ENCODE results near the gene IL5RA.

Gene IL5RA

DNA sequence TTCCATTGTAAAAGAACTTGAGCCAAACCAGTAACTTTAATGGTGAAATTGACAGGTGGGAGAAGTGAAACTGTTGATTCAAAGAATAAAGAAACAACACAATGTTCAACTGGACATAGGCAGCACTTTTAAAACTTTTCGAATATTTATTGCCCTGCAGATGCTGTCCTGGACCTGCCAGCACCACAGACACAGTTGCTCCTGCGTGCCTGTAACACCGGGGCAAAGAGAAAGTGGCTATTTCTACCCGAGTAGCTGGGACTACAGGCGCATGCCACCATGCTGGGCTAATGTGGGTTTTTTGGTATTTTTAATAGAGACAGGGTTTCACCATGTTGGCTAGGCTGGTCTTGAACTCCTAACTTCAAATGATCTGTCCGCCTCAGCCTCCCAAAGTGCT is 7.4 kb downstream of the IL5RA start:
- H3K27me3 ChIP-seq (ENCODE audit: control insufficient read depth, insufficient read depth, low read length) = no peaks in the 10 kb centered on the region
- H3K9ac ChIP-seq (ENCODE audit: low read length) = no peak overlapping the region
- H3K4me3 ChIP-seq (ENCODE audit: low read length) = no peak overlapping the region
- no peaks in the 10 kb centered on the region for H3K36me3 ChIP-seq (ENCODE audit: control insufficient read depth, insufficient read depth, low read length)
- H3K4me1 ChIP-seq (ENCODE audit: control insufficient read depth, insufficient read depth, low read length) = no peaks in the 10 kb centered on the region
- H3K9me3 ChIP-seq (ENCODE audit: control insufficient read depth, low read length) = no peaks in the 10 kb centered on the region

DNA sequence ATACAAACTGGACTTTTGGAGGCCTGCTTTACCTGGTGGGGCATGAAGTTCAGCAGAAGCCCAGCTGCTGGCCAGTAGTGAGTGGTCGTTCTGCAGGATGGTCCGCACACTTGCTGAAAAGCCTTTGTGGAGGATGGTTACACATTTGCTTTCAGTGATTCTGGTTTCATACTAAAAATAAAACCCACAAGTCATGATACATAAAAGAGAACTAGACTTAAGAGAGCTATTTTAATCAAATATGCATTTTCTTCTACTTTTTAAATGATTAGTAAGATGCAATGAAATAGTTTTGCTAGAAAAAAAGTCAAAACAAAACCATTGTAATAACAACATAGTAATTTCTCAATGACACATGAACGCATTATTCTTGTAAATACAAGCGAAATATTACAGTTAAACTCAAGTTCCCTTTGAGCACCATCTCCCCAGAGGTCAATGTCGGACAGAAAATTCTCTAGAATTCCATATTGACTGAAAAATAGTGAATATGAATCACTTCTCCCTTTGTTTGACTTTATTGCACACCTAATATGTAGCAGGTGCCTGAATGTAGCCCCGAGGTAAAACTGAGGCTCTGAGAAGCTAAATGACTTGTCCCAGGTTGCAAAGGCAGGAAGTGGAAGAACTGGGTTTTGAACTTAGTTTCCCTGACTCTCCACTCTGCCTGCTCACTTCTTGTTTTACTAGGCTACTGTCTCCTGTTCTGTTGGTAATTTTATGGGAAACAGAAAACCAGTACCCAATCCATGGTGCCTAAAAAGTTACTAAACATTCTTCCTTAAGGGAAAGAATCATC is 8.3 kb downstream of the IL5RA start:
- no peak overlapping the region for H3K9ac ChIP-seq (ENCODE audit: low read length)
- H3K9me3 ChIP-seq (ENCODE audit: control insufficient read depth, low read length) = no peaks in the 10 kb centered on the region
- H3K4me3 ChIP-seq (ENCODE audit: low read length) = no peak overlapping the region
- no peaks in the 10 kb centered on the region for H3K36me3 ChIP-seq (ENCODE audit: control insufficient read depth, insufficient read depth, low read length)
- no peaks in the 10 kb centered on the region for H3K27me3 ChIP-seq (ENCODE audit: control insufficient read depth, insufficient read depth, low read length)
- no peaks in the 10 kb centered on the region for H3K4me1 ChIP-seq (ENCODE audit: control insufficient read depth, insufficient read depth, low read length)

DNA sequence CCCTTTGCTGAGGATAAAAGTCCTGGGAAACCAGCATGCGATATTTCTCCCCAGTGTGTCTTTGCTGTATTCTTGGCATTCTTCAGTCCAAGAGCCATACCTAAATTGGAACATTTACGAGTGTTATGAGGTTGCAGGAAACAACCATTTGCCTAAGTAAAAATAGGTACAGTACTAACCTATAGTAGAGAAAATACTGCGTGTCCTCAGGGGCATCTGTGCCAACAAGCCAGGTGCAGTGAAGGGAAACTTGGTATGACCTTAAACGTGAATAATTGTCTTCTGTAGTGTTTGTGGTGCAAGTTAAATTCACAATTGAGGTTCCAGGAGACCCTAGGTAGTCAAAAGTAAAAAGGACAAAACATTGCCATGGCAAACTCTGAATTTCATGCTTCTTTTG is 12.2 kb downstream of the IL5RA start:
- no peaks in the 10 kb centered on the region for H3K9me3 ChIP-seq (ENCODE audit: control insufficient read depth, low read length)
- no peak overlapping the region for H3K4me3 ChIP-seq (ENCODE audit: low read length)
- no peak overlapping the region for H3K9ac ChIP-seq (ENCODE audit: low read length)
- H3K4me1 ChIP-seq (ENCODE audit: control insufficient read depth, insufficient read depth, low read length) = no peaks in the 10 kb centered on the region
- no peaks in the 10 kb centered on the region for H3K27me3 ChIP-seq (ENCODE audit: control insufficient read depth, insufficient read depth, low read length)
- H3K36me3 ChIP-seq (ENCODE audit: control insufficient read depth, insufficient read depth, low read length) = no peaks in the 10 kb centered on the region

DNA sequence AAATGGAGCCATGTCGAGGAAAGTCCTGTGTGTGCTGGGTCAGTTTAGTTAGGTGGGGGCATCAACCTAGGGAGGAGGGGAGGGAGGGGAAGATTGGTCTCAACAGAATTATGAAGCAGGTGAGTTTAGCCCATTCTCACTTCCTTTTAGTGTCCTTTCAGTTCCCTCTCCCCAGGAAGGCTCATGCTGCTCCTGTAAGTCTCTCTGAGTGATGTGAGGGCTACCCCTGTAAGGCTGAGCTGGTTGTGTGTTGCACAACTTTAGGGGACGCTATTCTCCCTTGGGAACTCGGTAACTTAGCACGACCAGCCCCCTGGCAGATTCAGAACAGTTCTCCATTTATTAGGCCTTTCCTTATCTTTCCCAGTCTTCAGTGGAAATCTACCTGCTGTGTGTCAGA is 21.2 kb downstream of the IL5RA start:
- Histone ChIP-seq H3K4me3 (ENCODE audit: low read length) (no peak overlapping the region), H3K36me3 (ENCODE audit: control insufficient read depth, insufficient read depth, low read length) (no peaks in the 10 kb centered on the region), H3K4me1 (ENCODE audit: control insufficient read depth, insufficient read depth, low read length) (no peaks in the 10 kb centered on the region), H3K9me3 (ENCODE audit: control insufficient read depth, low read length) (no peaks in the 10 kb centered on the region), H3K27me3 (ENCODE audit: control insufficient read depth, insufficient read depth, low read length) (no peaks in the 10 kb centered on the region), H3K9ac (ENCODE audit: low read length) (no peak overlapping the region)

DNA sequence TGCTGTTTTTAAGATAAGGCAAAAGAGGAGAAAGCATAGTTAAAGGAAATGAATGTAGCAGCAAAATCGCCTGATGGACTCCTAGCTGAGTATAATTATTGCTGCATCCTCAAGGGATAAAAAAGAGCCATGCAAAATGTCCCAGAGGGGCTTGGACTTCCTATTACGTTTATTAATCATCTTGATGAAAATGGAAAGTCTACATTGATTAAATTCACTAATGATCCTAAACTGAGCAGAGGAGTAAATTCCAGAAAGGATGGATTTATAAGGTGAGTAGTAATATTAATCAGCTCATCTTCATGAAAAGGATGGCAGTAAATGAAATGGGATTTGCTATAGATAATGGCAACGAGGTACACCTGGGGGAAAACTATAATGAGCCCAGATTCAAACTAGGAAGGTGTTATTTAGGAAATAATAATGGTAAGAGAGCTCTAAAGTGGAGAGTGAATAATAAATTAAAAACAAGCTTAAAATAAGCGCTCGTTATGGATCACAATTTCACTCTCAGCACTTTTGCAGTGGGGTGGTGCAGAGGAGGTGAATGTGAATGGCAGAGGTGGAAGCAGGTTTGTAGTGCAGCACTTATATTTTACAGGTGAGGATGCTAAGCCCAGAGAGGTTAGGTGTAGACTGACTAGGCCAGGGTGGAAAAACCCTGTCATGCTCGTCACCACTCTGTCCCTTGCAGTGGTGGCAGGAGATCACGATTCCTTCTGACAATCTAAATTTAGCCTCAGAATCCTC is 22.3 kb downstream of the IL5RA start:
- H3K9me3 ChIP-seq (ENCODE audit: control insufficient read depth, low read length) = no peaks in the 10 kb centered on the region
- H3K4me3 ChIP-seq (ENCODE audit: low read length) = no peak overlapping the region
- no peak overlapping the region for H3K9ac ChIP-seq (ENCODE audit: low read length)
- no peaks in the 10 kb centered on the region for H3K4me1 ChIP-seq (ENCODE audit: control insufficient read depth, insufficient read depth, low read length)
- no peaks in the 10 kb centered on the region for H3K36me3 ChIP-seq (ENCODE audit: control insufficient read depth, insufficient read depth, low read length)
- no peaks in the 10 kb centered on the region for H3K27me3 ChIP-seq (ENCODE audit: control insufficient read depth, insufficient read depth, low read length)

DNA sequence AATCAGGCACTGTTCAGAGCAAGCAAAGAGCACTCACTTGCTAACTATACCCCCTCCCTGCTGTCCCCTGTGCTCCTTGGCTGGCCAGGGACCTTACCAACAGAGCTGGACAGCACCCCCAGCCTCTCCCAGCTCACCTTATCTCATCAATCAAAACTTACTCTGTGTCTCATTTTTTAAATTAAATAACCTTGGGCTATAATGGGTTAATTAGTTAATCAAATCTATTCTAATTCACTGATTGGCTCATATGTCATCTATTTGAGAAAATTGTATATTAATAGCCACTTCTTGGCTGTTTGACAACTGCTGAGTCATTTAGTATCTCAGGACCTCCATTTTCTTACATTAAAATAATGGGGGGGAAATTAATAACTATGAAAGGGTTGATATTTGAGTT is 22.9 kb downstream of the IL5RA start:
- H3K4me3 ChIP-seq (ENCODE audit: low read length) = no peak overlapping the region
- no peaks in the 10 kb centered on the region for H3K9me3 ChIP-seq (ENCODE audit: control insufficient read depth, low read length)
- no peaks in the 10 kb centered on the region for H3K27me3 ChIP-seq (ENCODE audit: control insufficient read depth, insufficient read depth, low read length)
- H3K9ac ChIP-seq (ENCODE audit: low read length) = no peak overlapping the region
- no peaks in the 10 kb centered on the region for H3K4me1 ChIP-seq (ENCODE audit: control insufficient read depth, insufficient read depth, low read length)
- no peaks in the 10 kb centered on the region for H3K36me3 ChIP-seq (ENCODE audit: control insufficient read depth, insufficient read depth, low read length)

DNA sequence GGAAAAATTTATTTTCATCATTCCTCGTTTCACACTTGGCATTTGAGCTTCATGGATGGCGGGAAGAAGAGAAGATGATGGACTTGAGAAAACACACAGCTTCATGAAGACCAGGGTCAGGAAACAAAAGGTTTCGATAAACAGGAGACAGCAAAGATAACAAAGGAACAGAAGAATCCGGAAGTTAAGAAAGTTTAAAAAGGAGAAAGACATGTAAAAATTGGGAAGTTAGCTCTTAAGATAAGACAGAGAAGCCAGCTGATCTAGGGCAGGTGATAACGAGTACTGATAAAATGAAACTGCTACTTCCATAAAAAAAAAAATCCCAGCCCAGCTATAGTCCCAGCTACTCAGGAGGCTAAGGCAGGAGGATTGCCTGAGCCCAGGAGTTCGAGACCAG is 23.9 kb downstream of the IL5RA start:
- Histone ChIP-seq H3K36me3 (ENCODE audit: control insufficient read depth, insufficient read depth, low read length) (no peaks in the 10 kb centered on the region), H3K4me1 (ENCODE audit: control insufficient read depth, insufficient read depth, low read length) (no peaks in the 10 kb centered on the region), H3K9me3 (ENCODE audit: control insufficient read depth, low read length) (no peaks in the 10 kb centered on the region), H3K4me3 (ENCODE audit: low read length) (no peak overlapping the region), H3K9ac (ENCODE audit: low read length) (no peak overlapping the region), H3K27me3 (ENCODE audit: control insufficient read depth, insufficient read depth, low read length) (no peaks in the 10 kb centered on the region)

DNA sequence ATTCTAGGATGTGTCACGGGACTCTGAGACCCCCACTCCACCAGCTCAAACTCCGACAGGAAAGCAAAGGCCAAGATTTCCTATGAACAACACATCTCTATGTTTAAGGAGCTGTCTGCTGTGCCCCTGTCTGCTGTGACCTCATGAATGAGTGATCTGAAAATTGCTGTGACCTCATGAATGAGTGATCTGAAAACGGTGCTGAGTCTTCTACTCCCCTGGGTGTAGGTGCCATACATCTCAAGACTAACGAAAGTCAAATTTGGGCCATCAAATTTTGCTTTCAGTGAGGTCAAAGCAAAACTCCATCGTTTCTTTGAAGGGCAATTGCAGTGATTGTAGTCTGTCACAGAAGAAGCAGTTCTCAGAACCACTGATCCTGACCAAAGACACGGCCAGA is 24.4 kb downstream of the IL5RA start:
- no peak overlapping the region for H3K9ac ChIP-seq (ENCODE audit: low read length)
- H3K4me3 ChIP-seq (ENCODE audit: low read length) = no peak overlapping the region
- no peaks in the 10 kb centered on the region for H3K27me3 ChIP-seq (ENCODE audit: control insufficient read depth, insufficient read depth, low read length)
- H3K4me1 ChIP-seq (ENCODE audit: control insufficient read depth, insufficient read depth, low read length) = no peaks in the 10 kb centered on the region
- H3K9me3 ChIP-seq (ENCODE audit: control insufficient read depth, low read length) = no peaks in the 10 kb centered on the region
- H3K36me3 ChIP-seq (ENCODE audit: control insufficient read depth, insufficient read depth, low read length) = no peaks in the 10 kb centered on the region

DNA sequence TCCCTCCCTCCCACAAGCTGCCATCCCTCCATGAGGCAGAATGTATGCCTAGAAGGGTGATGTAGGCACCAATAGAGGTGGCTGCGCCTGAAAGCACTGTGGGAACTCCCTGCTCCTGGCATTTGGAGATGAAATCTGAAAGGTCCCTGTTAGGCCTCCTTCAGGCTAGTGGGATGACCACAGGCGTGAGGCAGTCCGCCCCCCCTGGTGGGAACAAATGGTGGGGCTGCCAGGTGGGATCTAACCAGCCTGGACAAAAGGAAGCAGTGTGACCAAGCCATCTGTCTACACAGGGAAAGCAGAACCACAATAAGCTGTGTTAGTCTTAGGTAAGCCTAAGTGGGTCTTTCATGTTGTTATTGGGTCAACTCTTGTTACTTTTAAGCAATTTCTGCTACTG is 25.3 kb downstream of the IL5RA start:
- Histone ChIP-seq H3K9ac (ENCODE audit: low read length) (no peak overlapping the region), H3K27me3 (ENCODE audit: control insufficient read depth, insufficient read depth, low read length) (no peaks in the 10 kb centered on the region), H3K9me3 (ENCODE audit: control insufficient read depth, low read length) (no peaks in the 10 kb centered on the region)

DNA sequence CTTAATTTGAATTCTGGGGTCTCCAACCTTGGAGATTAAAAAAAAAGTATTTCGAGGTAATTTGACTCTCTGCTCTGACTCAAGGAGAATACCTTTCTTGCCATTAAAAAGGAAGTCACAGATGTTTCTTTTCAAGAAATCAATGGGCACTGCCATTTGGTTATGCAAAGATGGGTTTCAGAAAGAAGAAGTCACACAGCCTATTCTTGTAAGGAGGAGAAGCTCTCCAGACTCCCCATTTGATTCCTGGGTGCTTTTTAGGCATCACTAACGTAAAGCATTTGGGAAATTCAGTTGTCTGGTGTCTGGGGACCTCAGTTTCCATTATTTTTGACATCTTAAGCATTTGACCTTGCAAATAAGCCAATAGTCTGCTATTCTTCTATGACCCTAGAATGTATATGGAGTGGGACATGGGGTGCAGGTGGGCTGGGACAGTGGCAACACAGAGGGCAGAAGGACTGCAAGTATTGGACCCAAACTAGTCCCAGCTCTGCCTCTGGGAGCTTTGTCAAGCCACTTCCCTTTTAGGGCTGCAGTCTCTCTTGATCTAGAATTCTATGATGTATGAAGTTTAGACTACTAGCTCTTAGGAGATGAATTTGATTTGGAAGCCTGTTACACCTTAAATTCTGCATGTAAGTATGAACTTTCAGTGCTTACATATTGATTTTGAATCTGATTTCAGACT is 27.8 kb downstream of the IL5RA start:
- Histone ChIP-seq H3K9me3 (ENCODE audit: control insufficient read depth, low read length) (no peaks in the 10 kb centered on the region), H3K9ac (ENCODE audit: low read length) (no peak overlapping the region), H3K4me3 (ENCODE audit: low read length) (no peak overlapping the region), H3K4me1 (ENCODE audit: control insufficient read depth, insufficient read depth, low read length) (no peaks in the 10 kb centered on the region), H3K27me3 (ENCODE audit: control insufficient read depth, insufficient read depth, low read length) (no peaks in the 10 kb centered on the region), H3K36me3 (ENCODE audit: control insufficient read depth, insufficient read depth, low read length) (no peaks in the 10 kb centered on the region)

More for the DNA sequence above, 25.3 kb downstream of the IL5RA start:
- H3K4me1 ChIP-seq (ENCODE audit: control insufficient read depth, insufficient read depth, low read length) = no peaks in the 10 kb centered on the region
- H3K4me3 ChIP-seq (ENCODE audit: low read length) = no peak overlapping the region
- H3K36me3 ChIP-seq (ENCODE audit: control insufficient read depth, insufficient read depth, low read length) = no peaks in the 10 kb centered on the region

DNA sequence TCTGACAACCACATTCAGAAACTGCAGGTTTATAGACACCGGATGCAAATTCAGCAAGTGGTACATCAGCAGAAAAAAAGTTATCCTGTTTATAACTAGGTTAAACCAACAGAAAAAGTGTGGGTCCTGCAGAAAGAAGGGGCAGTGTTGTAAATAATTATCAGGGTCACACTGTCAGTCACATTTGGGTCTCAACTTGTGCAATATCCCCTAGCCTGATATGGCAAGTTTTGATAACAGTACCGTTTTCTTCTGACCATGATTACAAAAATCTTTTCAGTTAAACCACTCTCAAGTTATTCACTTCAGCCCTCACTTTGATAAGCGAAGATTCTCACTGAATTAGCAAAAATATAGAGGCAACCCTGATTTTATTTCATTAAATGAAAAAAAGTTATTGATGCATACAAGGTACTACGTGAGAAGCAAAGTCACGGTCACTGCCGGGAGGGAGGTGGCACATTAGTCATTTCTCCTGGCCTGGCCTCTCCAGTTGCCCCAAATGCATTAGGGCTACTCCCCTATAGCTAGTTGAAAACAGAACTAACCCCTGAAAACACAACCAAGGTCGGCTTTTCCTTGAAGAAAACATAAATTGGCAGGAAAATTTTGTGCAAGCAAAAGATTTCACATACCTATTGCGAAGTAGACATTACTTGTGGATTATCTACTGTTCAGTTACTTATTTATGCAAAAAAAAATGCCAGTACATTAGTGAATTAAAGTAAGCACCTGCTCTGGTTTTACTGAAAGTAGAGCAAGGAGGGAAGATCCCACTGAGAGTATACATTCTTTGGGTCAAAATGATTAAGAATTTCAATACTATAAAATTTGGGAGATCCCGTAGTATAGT is 28.6 kb downstream of the IL5RA start:
- H3K4me3 ChIP-seq (ENCODE audit: low read length) = no peak overlapping the region
- no peaks in the 10 kb centered on the region for H3K4me1 ChIP-seq (ENCODE audit: control insufficient read depth, insufficient read depth, low read length)
- H3K27me3 ChIP-seq (ENCODE audit: control insufficient read depth, insufficient read depth, low read length) = no peaks in the 10 kb centered on the region
- no peak overlapping the region for H3K9ac ChIP-seq (ENCODE audit: low read length)
- H3K9me3 ChIP-seq (ENCODE audit: control insufficient read depth, low read length) = no peaks in the 10 kb centered on the region
- no peaks in the 10 kb centered on the region for H3K36me3 ChIP-seq (ENCODE audit: control insufficient read depth, insufficient read depth, low read length)
